RCC 7860 (cell line): Measurements from ENCODE around the gene SYT1.

Experiments
- DNase-seq: peaks from one replicate; pipeline ENCODE4 v3.0.0-alpha.2; 2015; ENCODE audit warnings: low spot score
- FAIRE-seq: peaks from 2 replicates; lab custom pipeline; 2012; peaks lifted over from hg19 to GRCh38; lab: Jason Lieb, UNC

Gene SYT1

GRCh38 chr12:79482323-79482722, 617.7 kb downstream of the SYT1 start:
- DNase-seq (no peak), FAIRE-seq (no peak)

GRCh38 chr12:79482921-79483320, 618.3 kb downstream of the SYT1 start:
- no peak for FAIRE-seq
- DNase-seq: no peak

DNA sequence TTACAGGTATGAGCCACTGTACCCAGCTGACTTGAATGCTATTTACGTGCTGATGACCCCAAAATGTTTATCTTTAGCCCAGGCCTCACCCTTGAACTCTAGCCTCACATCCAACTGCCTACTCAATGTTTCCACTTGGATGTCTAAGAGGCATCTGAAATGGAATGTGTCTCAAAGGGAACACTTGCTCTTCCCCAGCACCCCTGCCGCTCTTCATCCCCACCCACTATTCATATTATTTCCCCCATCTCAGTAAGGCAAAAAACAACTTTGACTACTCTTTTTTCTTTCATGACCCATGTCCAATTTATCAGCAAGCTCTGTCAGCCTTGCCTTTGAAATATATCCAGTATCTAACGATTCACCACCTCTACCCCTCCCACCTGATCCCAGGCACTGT, 621.6 kb downstream of the SYT1 start:
- DNase-seq: no peak
- no peak for FAIRE-seq

DNA sequence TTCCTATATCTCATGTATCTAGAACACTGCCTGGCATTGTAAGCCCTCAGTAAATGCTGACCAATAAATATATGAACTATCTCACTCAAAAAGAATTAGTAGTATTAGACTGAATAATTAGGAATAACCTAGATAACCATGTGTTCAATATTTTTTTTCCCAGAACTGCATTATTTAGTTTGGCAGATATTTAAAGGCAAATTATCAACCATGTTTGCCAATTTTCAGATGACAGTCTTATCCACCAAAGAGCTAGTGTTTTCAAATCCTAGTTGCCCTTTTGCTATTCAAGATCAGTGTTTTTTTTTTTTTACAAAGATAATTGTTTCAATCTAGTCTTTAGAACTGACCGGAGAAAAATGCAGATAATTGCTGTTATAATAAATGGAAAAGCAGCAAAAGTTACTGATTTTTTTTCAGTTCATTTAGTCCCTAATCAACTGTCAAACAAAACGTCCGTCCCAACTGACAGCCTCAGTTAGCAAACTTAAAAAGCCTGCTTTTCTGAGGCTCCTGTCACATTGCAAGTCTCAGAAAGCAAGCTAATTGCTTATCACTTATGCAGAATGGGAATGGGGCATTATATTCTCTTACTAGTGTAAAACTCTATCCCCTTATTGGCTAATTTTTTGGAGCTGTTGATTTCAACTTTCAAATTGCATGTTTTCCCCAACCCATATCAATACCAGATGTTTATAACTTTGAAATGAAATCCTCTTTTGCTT, 623.0 kb downstream of the SYT1 start:
- no peak for DNase-seq
- FAIRE-seq: no peak
